Measurements from ENCODE around the gene TNFRSF8.
"Not testable (repeated sequence)": the region's sequence is repeated elsewhere in the genome, so short reads cannot be mapped to it uniquely, and the experiment has no call there.

TNFRSF8 gene

GRCh38 chr1:12039164-12039525 is 24.0 kb upstream of the TNFRSF8 start:
- DNase-seq, result no peak

GRCh38 chr1:12039824-12040456 is 23.2 kb upstream of the TNFRSF8 start:
- DNase-seq, result not testable (repeated sequence)

GRCh38 chr1:12040457-12041051 is 22.5 kb upstream of the TNFRSF8 start:
- no peak for DNase-seq

- DNase-seq, result not testable (repeated sequence)
These were observed 18.8 kb upstream of the TNFRSF8 start for GRCh38 chr1:12044187-12044877.

- no peak for DNase-seq
These were observed 16.4 kb upstream of the TNFRSF8 start for GRCh38 chr1:12046749-12047119.

GRCh38 chr1:12047120-12047876 is 15.8 kb upstream of the TNFRSF8 start:
- peak; percentile 50 for DNase-seq

- no peak for DNase-seq
These were observed 14.7 kb upstream of the TNFRSF8 start for GRCh38 chr1:12048372-12048771.

GRCh38 chr1:12049616-12050015 is 13.5 kb upstream of the TNFRSF8 start:
- DNase-seq, result no peak

- no peak for DNase-seq
These were observed 11.7 kb upstream of the TNFRSF8 start for GRCh38 chr1:12051361-12051760.

- no peak for DNase-seq
These were observed 11.0 kb upstream of the TNFRSF8 start for GRCh38 chr1:12052008-12052573.

GRCh38 chr1:12052997-12053686 is 10.0 kb upstream of the TNFRSF8 start:
- no peak for DNase-seq

GRCh38 chr1:12053752-12054548 is 9.2 kb upstream of the TNFRSF8 start:
- DNase-seq, result no peak

GRCh38 chr1:12055259-12055658 is 7.8 kb upstream of the TNFRSF8 start:
- no peak for DNase-seq

GRCh38 chr1:12056331-12056841 is 6.7 kb upstream of the TNFRSF8 start:
- no peak for DNase-seq

- no peak for DNase-seq
These were observed 5.7 kb upstream of the TNFRSF8 start for GRCh38 chr1:12057382-12057781.

GRCh38 chr1:12057940-12058687 is 5.0 kb upstream of the TNFRSF8 start:
- no peak for DNase-seq

GRCh38 chr1:12059226-12059625 is 3.9 kb upstream of the TNFRSF8 start:
- no peak for DNase-seq

- no peak for DNase-seq
These were observed 3.2 kb upstream of the TNFRSF8 start for GRCh38 chr1:12059722-12060464.

GRCh38 chr1:12060500-12060899 is 2.6 kb upstream of the TNFRSF8 start:
- DNase-seq, result no peak

Measured in CD4-positive, alpha-beta T cell treated with Interleukin-10 for 1 hour (primary cell).